OCI-LY1 (cell line): ENCODE results near the gene HAUS8.

Experiments used
- CTCF ChIP-seq: fragments of 200-600 bp; sonication (generic), shearing (Covaris generic); IDR thresholded peaks from 2 replicates; pipeline ENCODE4 v1.5.1; 2017; ENCODE audit warnings: mild to moderate bottlenecking, antibody characterized with exemption, low read length, moderate library complexity, mixed read lengths
- EZH2 ChIP-seq: fragments of 200-600 bp; sonication (generic), shearing (Covaris generic); IDR thresholded peaks from 2 replicates; pipeline ENCODE4 v1.8.0; 2017; ENCODE audit warnings: borderline replicate concordance, mixed run types, mild to moderate bottlenecking, antibody characterized with exemption, low read length, moderate library complexity, mixed read lengths

DNA sequence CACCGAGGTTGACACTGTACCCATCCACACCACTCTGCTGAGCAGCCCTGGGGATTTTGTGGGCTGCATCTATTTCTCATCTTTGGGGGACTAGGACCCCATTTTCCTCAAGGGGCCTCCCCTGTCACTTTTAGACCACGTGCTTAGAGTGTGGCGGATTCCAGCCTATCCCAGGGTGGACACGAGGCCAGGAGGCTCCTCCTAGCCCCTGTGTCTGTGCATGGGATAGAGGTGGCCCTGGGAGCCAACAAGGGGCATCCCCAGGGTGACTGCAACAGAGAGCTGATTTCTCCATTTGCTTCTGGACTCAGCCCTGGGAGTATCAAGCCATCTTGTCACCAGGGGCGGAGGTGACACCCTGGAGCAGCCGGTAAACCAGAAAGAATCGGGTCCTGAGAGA lies 72.8 kb downstream of the HAUS8 start:
- TF ChIP-seq CTCF (no peak), EZH2 (no peak)
